Tibial artery (tissue), 4 donors: ENCODE measurements around the gene PTPRD.

Experiments used
- DNase-seq, 2 donors: peaks; one replicate each; pipeline ENCODE4 v3.0.0-alpha.2; 2019
- H3K27ac ChIP-seq, 2 donors: fragments of 200-600 bp; sonication (generic) in 1 of 2; 1 replicate in 1 of 2; 2 replicates in 1 of 2; pipeline ENCODE4 v1.5.1; 2018 to 2019; ENCODE audit warnings: mild to moderate bottlenecking in 1 of 2
- H3K27me3 ChIP-seq, 2 donors: fragments of 200-600 bp; sonication (generic) in 1 of 2; one replicate each; pipeline versions ENCODE4 v1.5.1 to v1.6.0; 2016 to 2019
- H3K36me3 ChIP-seq, 3 donors: fragments of 200-600 bp; sonication (generic) in 2 of 3; one replicate each; pipeline ENCODE4 v1.5.1; 2016 to 2019; ENCODE audit warnings: mild to moderate bottlenecking in 2 of 3
- H3K4me1 ChIP-seq, 4 donors: fragments of 200-600 bp; sonication (generic) in 2 of 4; 1 replicate in 3 of 4; 2 replicates in 1 of 4; pipeline ENCODE4 v1.5.1; 2016 to 2019
- H3K4me3 ChIP-seq, 2 donors: fragments of 200-600 bp; sonication (generic) in 1 of 2; 1 replicate in 1 of 2; 2 replicates in 1 of 2; pipeline ENCODE4 v1.5.1; 2018 to 2019; ENCODE audit warnings: mild to moderate bottlenecking in 2 of 2
- H3K9me3 ChIP-seq, 3 donors: fragments of 200-600 bp; sonication (generic) in 1 of 3; one replicate each; pipeline ENCODE4 v1.5.1; 2016 to 2019
- CTCF ChIP-seq, 2 experiments: fragments of 200-600 bp in 1 of 2; fragments of 450-650 bp in 1 of 2; IDR thresholded peaks; one replicate each; pipeline ENCODE4 v1.5.1; 2017 to 2019; ENCODE audit warnings: antibody characterized with exemption in 2 of 2, mild to moderate bottlenecking in 1 of 2, moderate library complexity in 1 of 2
- intact Hi-C: fragments of 100-400 bp; cut with DNase I; formaldehyde crosslinking; loops from one replicate; pipeline ENCODE4 v1.15.0; 2023; ENCODE audit warnings: low total_unique reads

The PTPRD gene

DNA sequence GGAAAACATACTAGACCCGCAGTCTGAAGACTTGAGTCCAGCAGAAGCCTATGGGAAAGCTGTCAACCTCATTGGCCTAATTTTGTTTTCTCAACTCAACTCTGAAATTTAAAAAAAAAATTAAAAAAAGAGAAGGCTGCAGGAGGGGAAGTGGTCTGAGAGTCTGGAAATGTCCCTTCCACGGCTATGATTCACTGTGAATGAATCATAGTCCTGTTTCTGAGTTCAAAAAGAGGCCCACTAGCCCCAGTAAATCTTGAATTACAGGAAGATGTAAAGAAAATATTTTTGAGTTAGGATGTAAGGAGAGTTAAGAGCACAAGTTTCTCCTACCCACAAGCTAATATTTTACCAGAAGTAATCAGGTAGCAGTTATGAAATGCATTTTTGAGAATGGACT, 2247.8 kb downstream of the PTPRD start:
- peaks cover 0 to 8% (median 0%) of the 10 kb centered on the region in 4 donors for H3K4me1 ChIP-seq
- H3K9me3 ChIP-seq: no peaks in the 10 kb centered on the region
- no peak for DNase-seq
- no peak for TF ChIP-seq CTCF (IDR thresholded peaks at IDR 0.05)
- intact Hi-C loops: no loop called here
- H3K27me3 ChIP-seq: no peaks in the 10 kb centered on the region
- no peaks in the 10 kb centered on the region for H3K36me3 ChIP-seq
- no peak overlapping the region for H3K4me3 ChIP-seq
- H3K27ac ChIP-seq: no peak overlapping the region

DNA sequence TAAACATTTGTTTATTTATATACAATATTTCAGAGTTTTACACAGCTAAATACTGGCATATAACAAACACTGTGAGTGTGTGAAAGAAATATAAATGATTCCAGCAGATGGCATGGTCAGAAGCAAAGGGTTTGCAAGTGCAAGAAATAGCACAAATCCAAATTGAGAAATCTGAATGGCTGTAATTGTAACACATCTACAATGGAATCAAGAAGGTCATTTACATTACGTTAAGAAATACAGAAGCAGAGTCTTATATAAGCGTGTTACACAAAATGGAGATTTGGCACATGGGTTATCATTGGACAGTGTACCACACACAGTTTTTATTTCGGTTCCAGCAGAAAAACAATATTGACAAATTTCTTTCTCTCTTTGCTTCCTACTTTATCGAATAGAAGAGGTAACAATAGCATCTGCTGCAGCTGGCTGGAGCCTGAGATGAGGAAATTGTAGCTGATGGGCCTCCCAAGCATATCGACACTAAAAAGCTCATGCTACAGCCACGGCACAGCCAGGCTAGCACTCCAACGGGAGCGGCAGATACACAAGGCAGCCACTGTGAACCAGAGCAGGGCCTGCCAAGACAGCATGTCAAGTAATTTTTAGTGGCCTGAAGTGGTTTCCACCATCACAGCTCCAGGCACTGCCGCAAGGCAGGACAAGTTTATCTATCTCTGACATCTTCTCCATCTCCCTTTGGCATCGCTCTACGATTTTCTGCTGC, 2248.6 kb downstream of the PTPRD start:
- H3K4me3 ChIP-seq: no peak overlapping the region
- H3K4me1 ChIP-seq: peaks cover 0 to 8% (median 0%) of the 10 kb centered on the region in 4 donors
- DNase-seq: no peak
- H3K27ac ChIP-seq: no peak overlapping the region
- H3K27me3 ChIP-seq: no peaks in the 10 kb centered on the region
- intact Hi-C loops: no loop called here
- no peaks in the 10 kb centered on the region for H3K9me3 ChIP-seq
- no peak for TF ChIP-seq CTCF (IDR thresholded peaks at IDR 0.05)
- no peaks in the 10 kb centered on the region for H3K36me3 ChIP-seq

DNA sequence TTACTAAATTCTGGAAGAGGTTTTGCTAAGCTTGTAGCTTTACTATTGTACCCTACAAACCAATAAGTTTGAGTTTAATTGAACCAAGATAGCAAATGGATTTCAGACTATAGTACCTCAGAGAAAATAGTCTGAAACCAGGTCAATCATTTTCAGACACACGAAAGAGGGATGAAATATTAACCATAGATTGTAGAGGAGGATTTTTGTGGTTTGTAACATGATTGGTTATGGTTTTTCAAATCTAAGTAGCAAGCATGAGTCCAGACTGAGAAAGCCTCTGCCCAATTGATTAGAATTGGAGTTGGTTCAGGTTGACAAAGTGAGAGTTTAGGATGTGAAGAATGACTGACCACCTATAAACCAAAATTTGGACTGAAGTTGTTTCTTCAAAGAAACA, 2250.6 kb downstream of the PTPRD start:
- Histone ChIP-seq H3K4me1 (peaks cover 0 to 8% (median 0%) of the 10 kb centered on the region in 4 donors), H3K9me3 (no peaks in the 10 kb centered on the region), H3K27ac (no peak overlapping the region), H3K27me3 (no peaks in the 10 kb centered on the region), H3K36me3 (no peaks in the 10 kb centered on the region), H3K4me3 (no peak overlapping the region)
- no peak for TF ChIP-seq CTCF (IDR thresholded peaks at IDR 0.05)
- intact Hi-C loops: no loop called here
- no peak for DNase-seq

GRCh38 chr9:8361364-8361763, 2251.4 kb downstream of the PTPRD start:
- Histone ChIP-seq H3K4me1 (peaks cover 0 to 11% (median 0%) of the 10 kb centered on the region in 4 donors), H3K36me3 (no peaks in the 10 kb centered on the region), H3K4me3 (no peak overlapping the region), H3K27ac (no peak overlapping the region), H3K9me3 (no peaks in the 10 kb centered on the region), H3K27me3 (no peaks in the 10 kb centered on the region)
- TF ChIP-seq CTCF (IDR thresholded peaks at IDR 0.05): no peak
- intact Hi-C loops: no loop called here
- no peak for DNase-seq

DNA sequence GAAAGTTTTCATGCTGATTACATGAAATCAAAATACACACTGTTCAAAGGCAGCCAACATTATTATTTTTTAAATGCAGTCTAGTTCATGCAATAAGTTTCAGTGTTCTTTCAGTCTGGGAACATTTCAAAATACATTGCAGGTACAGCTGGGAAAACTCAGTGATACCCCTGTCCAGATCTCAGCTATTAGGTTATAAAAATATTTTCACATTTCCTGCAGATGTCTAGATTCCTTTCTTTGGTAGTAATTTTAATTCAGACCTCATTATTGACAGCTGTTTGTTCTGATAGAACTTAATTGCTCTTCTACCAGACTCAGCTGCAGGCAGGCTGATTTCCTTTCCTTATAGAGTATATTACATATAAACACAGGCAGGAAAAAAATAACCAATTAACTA, 2256.4 kb downstream of the PTPRD start:
- no peak for DNase-seq
- Histone ChIP-seq H3K9me3 (no peaks in the 10 kb centered on the region), H3K36me3 (no peaks in the 10 kb centered on the region), H3K4me3 (no peak overlapping the region), H3K4me1 (peaks cover 0 to 8% (median 0%) of the 10 kb centered on the region in 4 donors), H3K27me3 (no peaks in the 10 kb centered on the region), H3K27ac (no peak overlapping the region)
- no peak for TF ChIP-seq CTCF (IDR thresholded peaks at IDR 0.05)
- intact Hi-C loops: no loop called here
